ENCODE data around the gene PTGIS.
A peak's percentile ranks its signal among the peaks of the same experiment; 100 is the strongest.

The PTGIS gene

GRCh38 chr20:49597825-49598395, 30.0 kb upstream of the PTGIS start:
- Histone ChIP-seq H3K4me3 (no peak overlapping the region), H3K27ac (no peak overlapping the region)

GRCh38 chr20:49595811-49596561, 28.0 kb upstream of the PTGIS start:
- H3K27ac ChIP-seq: peak overlapping the region in 17 of 21 experiments; percentile 15 to 89 (median 61)

GRCh38 chr20:49595346-49595745, 27.4 kb upstream of the PTGIS start:
- Histone ChIP-seq H3K4me3 (no peak overlapping the region), H3K27ac (peak overlapping the region in 13 of 21 experiments; percentile 37 to 89 (median 65))

More at GRCh38 chr20:49595811-49596561, 28.0 kb upstream of the PTGIS start:
- H3K4me3 ChIP-seq: no peak overlapping the region

GRCh38 chr20:49594931-49595315, 27.0 kb upstream of the PTGIS start:
- peak overlapping the region in 16 of 21 experiments; percentile 24 to 89 (median 62) for H3K27ac ChIP-seq
- H3K4me3 ChIP-seq: no peak overlapping the region

- peak overlapping the region in 18 of 21 experiments; percentile 29 to 89 (median 64) for H3K27ac ChIP-seq
- H3K4me3 ChIP-seq: no peak overlapping the region
Measured at GRCh38 chr20:49594143-49594930, 26.4 kb upstream of the PTGIS start.

GRCh38 chr20:49593466-49594142, 25.7 kb upstream of the PTGIS start:
- Histone ChIP-seq H3K27ac (peak overlapping the region in 19 of 21 experiments; percentile 15 to 89 (median 61)), H3K4me3 (no peak overlapping the region)

GRCh38 chr20:49592120-49592519, 24.2 kb upstream of the PTGIS start:
- Histone ChIP-seq H3K27ac (peak overlapping the region in 6 of 21 experiments; percentile 12 to 87 (median 57)), H3K4me3 (no peak overlapping the region)

GRCh38 chr20:49591217-49591865, 23.4 kb upstream of the PTGIS start:
- Histone ChIP-seq H3K27ac (peak overlapping the region in 6 of 21 experiments; percentile 12 to 87 (median 51)), H3K4me3 (no peak overlapping the region)

- Histone ChIP-seq H3K27ac (peak overlapping the region in 4 of 21 experiments; percentile 31 to 76 (median 54)), H3K4me3 (no peak overlapping the region)
Measured at GRCh38 chr20:49590163-49591017, 22.5 kb upstream of the PTGIS start.

- Histone ChIP-seq H3K4me3 (no peak overlapping the region), H3K27ac (peak overlapping the region in 4 of 21 experiments; percentile 4 to 76 (median 39))
Measured at GRCh38 chr20:49589747-49590146, 21.8 kb upstream of the PTGIS start.

GRCh38 chr20:49587111-49587570, 19.2 kb upstream of the PTGIS start:
- peak overlapping the region in 3 of 21 experiments; percentile 43 to 76 (median 75) for H3K27ac ChIP-seq

GRCh38 chr20:49585585-49586245, 17.8 kb upstream of the PTGIS start:
- peak overlapping the region in 5 of 21 experiments; percentile 15 to 73 (median 41) for H3K27ac ChIP-seq
- H3K4me3 ChIP-seq: no peak overlapping the region

More at GRCh38 chr20:49587111-49587570, 19.2 kb upstream of the PTGIS start:
- H3K4me3 ChIP-seq: no peak overlapping the region

- Histone ChIP-seq H3K4me3 (no peak overlapping the region), H3K27ac (peak overlapping the region in 6 of 21 experiments; percentile 14 to 73 (median 48))
Measured at GRCh38 chr20:49584418-49585382, 16.8 kb upstream of the PTGIS start.

GRCh38 chr20:49583669-49584417, 15.9 kb upstream of the PTGIS start:
- peak overlapping the region in 4 of 21 experiments; percentile 13 to 73 (median 56) for H3K27ac ChIP-seq
- no peak overlapping the region for H3K4me3 ChIP-seq

GRCh38 chr20:49583343-49583668, 15.4 kb upstream of the PTGIS start:
- Histone ChIP-seq H3K4me3 (no peak overlapping the region), H3K27ac (peak overlapping the region in 1 of 21 experiments; percentile 13)

Data from skin epidermis (tissue), 12 donors.